H54 (cell line): ENCODE measurements around the gene TFAP2A.

Experiments used
- DNase-seq: peaks from one replicate; pipeline ENCODE4 v3.0.0; 2011; ENCODE audit warnings: low spot score, mixed read lengths; ENCODE audit not compliant: insufficient read length
- FAIRE-seq: peaks from 3 replicates; lab custom pipeline; 2011; peaks lifted over from hg19 to GRCh38; lab: Jason Lieb, UNC
- POLR2A ChIP-seq: IDR thresholded peaks from 2 replicates; pipeline ENCODE4 v1.6.1; 2011; ENCODE audit warnings: low read depth, mild to moderate bottlenecking, low read length

TFAP2A gene

GRCh38 chr6:10421158-10421920 lies 6.5 kb upstream of the TFAP2A start:
- FAIRE-seq (no peak), DNase-seq (no peak)
- no peak for TF ChIP-seq POLR2A

GRCh38 chr6:10420546-10421157 lies 5.8 kb upstream of the TFAP2A start:
- TF ChIP-seq POLR2A: no peak
- no peak for FAIRE-seq
- no peak for DNase-seq

- DNase-seq: no peak
- TF ChIP-seq POLR2A: no peak
- no peak for FAIRE-seq
These were observed 5.1 kb upstream of the TFAP2A start for GRCh38 chr6:10419749-10420545.

- no peak for TF ChIP-seq POLR2A
- DNase-seq (no peak), FAIRE-seq (no peak)
These were observed 4.2 kb upstream of the TFAP2A start for GRCh38 chr6:10418862-10419748.

GRCh38 chr6:10418361-10418861 lies 3.5 kb upstream of the TFAP2A start:
- DNase-seq: no peak
- no peak for TF ChIP-seq POLR2A
- no peak for FAIRE-seq

GRCh38 chr6:10417681-10418104 lies 2.8 kb upstream of the TFAP2A start:
- FAIRE-seq (no peak), DNase-seq (no peak)
- TF ChIP-seq POLR2A: no peak

- FAIRE-seq (no peak), DNase-seq (no peak)
- no peak for TF ChIP-seq POLR2A
These were observed 2.2 kb upstream of the TFAP2A start for GRCh38 chr6:10416863-10417641.

GRCh38 chr6:10416516-10416862 lies 1.6 kb upstream of the TFAP2A start:
- DNase-seq (no peak), FAIRE-seq (no peak)
- no peak for TF ChIP-seq POLR2A

- no peak for DNase-seq
- FAIRE-seq: no peak
- no peak for TF ChIP-seq POLR2A
These were observed 975 bp upstream of the TFAP2A start for GRCh38 chr6:10415617-10416480.

GRCh38 chr6:10413850-10414738 lies 780 bp downstream of the TFAP2A start:
- TF ChIP-seq POLR2A: no peak
- DNase-seq: no peak
- no peak for FAIRE-seq
